Measurements from ENCODE around the gene MYOM1. TPM values are rescaled to one million over a fixed set of nuclear protein-coding genes. Genes with fewer than 3 reads are reported as not detected.
A peak's percentile ranks its signal among the peaks of the same experiment; 100 is the strongest.
"Not testable (repeated sequence)": the region's sequence is repeated elsewhere in the genome, so short reads cannot be mapped to it uniquely, and the experiment has no call there.

The MYOM1 gene
- polyA plus RNA-seq, 1 donor from 2014 or later, result 2.4 TPM

- H3K27me3 Mint-ChIP-seq, H3K4me3 Mint-ChIP-seq, H3K9me3 Mint-ChIP-seq, H3K4me1 Mint-ChIP-seq, H3K27ac Mint-ChIP-seq, H3K36me3 Mint-ChIP-seq: not testable (repeated sequence)
Observed at GRCh38 chr18:3073353-3073752, 146.4 kb downstream of the MYOM1 start.

GRCh38 chr18:3071676-3072075 lies 148.1 kb downstream of the MYOM1 start:
- peaks cover 6% of the 10 kb centered on the region for H3K36me3 Mint-ChIP-seq
- no peaks in the 10 kb centered on the region for H3K9me3 Mint-ChIP-seq
- H3K4me1 Mint-ChIP-seq, result peaks cover 1 to 12% (median 6%) of the 10 kb centered on the region in 3 donors
- H3K27me3 Mint-ChIP-seq, result no peaks in the 10 kb centered on the region
- H3K27ac Mint-ChIP-seq, result no peak overlapping the region
- H3K4me3 Mint-ChIP-seq, result no peak overlapping the region

GRCh38 chr18:3069671-3070433 lies 149.9 kb downstream of the MYOM1 start:
- Mint-ChIP-seq H3K27me3 (no peaks in the 10 kb centered on the region), H3K9me3 (no peaks in the 10 kb centered on the region), H3K4me3 (no peak overlapping the region), H3K36me3 (no peaks in the 10 kb centered on the region), H3K4me1 (peaks cover 1 to 12% (median 6%) of the 10 kb centered on the region in 3 donors), H3K27ac (peak overlapping the region in 1 of 3 donors; percentile 9)

GRCh38 chr18:3067722-3068121 lies 152.0 kb downstream of the MYOM1 start:
- H3K4me3 Mint-ChIP-seq, result peak overlapping the region in 2 of 4 donors; percentile 15
- H3K4me1 Mint-ChIP-seq, result peaks cover 5 to 17% (median 10%) of the 10 kb centered on the region in 3 donors
- no peaks in the 10 kb centered on the region for H3K36me3 Mint-ChIP-seq
- H3K27me3 Mint-ChIP-seq, result no peaks in the 10 kb centered on the region
- H3K27ac Mint-ChIP-seq, result peak overlapping the region in 1 of 3 donors; percentile 16
- no peaks in the 10 kb centered on the region for H3K9me3 Mint-ChIP-seq

- Mint-ChIP-seq H3K4me1 (peaks cover 5 to 18% (median 10%) of the 10 kb centered on the region in 3 donors), H3K4me3 (no peak overlapping the region), H3K36me3 (no peaks in the 10 kb centered on the region), H3K27ac (no peak overlapping the region), H3K9me3 (no peaks in the 10 kb centered on the region), H3K27me3 (no peaks in the 10 kb centered on the region)
Observed at GRCh38 chr18:3067165-3067661, 152.6 kb downstream of the MYOM1 start.

GRCh38 chr18:3066341-3067110 lies 153.2 kb downstream of the MYOM1 start:
- no peaks in the 10 kb centered on the region for H3K27me3 Mint-ChIP-seq
- no peaks in the 10 kb centered on the region for H3K36me3 Mint-ChIP-seq
- H3K9me3 Mint-ChIP-seq, result no peaks in the 10 kb centered on the region
- peak overlapping the region in 1 of 3 donors; percentile 76 for H3K27ac Mint-ChIP-seq
- peaks cover 12 to 25% (median 14%) of the 10 kb centered on the region in 3 donors for H3K4me1 Mint-ChIP-seq
- no peak overlapping the region for H3K4me3 Mint-ChIP-seq

GRCh38 chr18:3063766-3064165 lies 156.0 kb downstream of the MYOM1 start:
- not testable (repeated sequence) for H3K36me3 Mint-ChIP-seq, H3K27ac Mint-ChIP-seq, H3K4me3 Mint-ChIP-seq, H3K9me3 Mint-ChIP-seq, H3K27me3 Mint-ChIP-seq
- peaks cover 25 to 39% (median 29%) of the 10 kb centered on the region in 3 donors for H3K4me1 Mint-ChIP-seq

- Mint-ChIP-seq H3K4me3 (peak overlapping the region in 1 of 4 donors; percentile 74), H3K27me3 (no peaks in the 10 kb centered on the region), H3K4me1 (peaks cover 25 to 35% (median 33%) of the 10 kb centered on the region in 3 donors), H3K9me3 (no peaks in the 10 kb centered on the region), H3K27ac (peak overlapping the region; percentile 6 to 50 (median 7)), H3K36me3 (no peaks in the 10 kb centered on the region)
Observed at GRCh38 chr18:3062798-3063680, 156.7 kb downstream of the MYOM1 start.

GRCh38 chr18:3061581-3062312 lies 158.0 kb downstream of the MYOM1 start:
- peak overlapping the region in 3 of 4 donors; percentile 33 to 72 (median 47) for H3K4me3 Mint-ChIP-seq
- H3K4me1 Mint-ChIP-seq, result peaks cover 25 to 27% (median 27%) of the 10 kb centered on the region in 3 donors
- H3K27me3 Mint-ChIP-seq, result no peaks in the 10 kb centered on the region
- peak overlapping the region; percentile 61 to 97 (median 89) for H3K27ac Mint-ChIP-seq
- no peaks in the 10 kb centered on the region for H3K36me3 Mint-ChIP-seq
- no peaks in the 10 kb centered on the region for H3K9me3 Mint-ChIP-seq

GRCh38 chr18:3060667-3061580 lies 158.8 kb downstream of the MYOM1 start:
- Mint-ChIP-seq H3K9me3 (no peaks in the 10 kb centered on the region), H3K27me3 (no peaks in the 10 kb centered on the region), H3K27ac (peak overlapping the region; percentile 61 to 97 (median 89)), H3K36me3 (no peaks in the 10 kb centered on the region), H3K4me3 (peak overlapping the region; percentile 30 to 72 (median 40)), H3K4me1 (peaks cover 25 to 27% (median 27%) of the 10 kb centered on the region in 3 donors)

GRCh38 chr18:3059272-3059671 lies 160.5 kb downstream of the MYOM1 start:
- peaks cover 2% of the 10 kb centered on the region for H3K27me3 Mint-ChIP-seq
- no peaks in the 10 kb centered on the region for H3K36me3 Mint-ChIP-seq
- H3K9me3 Mint-ChIP-seq, result peaks cover 0 to under 1% (median 0%) of the 10 kb centered on the region in 3 donors
- H3K27ac Mint-ChIP-seq, result peak overlapping the region in 2 of 3 donors; percentile 5 to 97
- H3K4me1 Mint-ChIP-seq, result peaks cover 25 to 27% (median 27%) of the 10 kb centered on the region in 3 donors
- H3K4me3 Mint-ChIP-seq, result no peak overlapping the region

- H3K36me3 Mint-ChIP-seq, result no peaks in the 10 kb centered on the region
- peaks cover 0 to 3% (median under 1%) of the 10 kb centered on the region in 3 donors for H3K9me3 Mint-ChIP-seq
- H3K27ac Mint-ChIP-seq, result peak overlapping the region in 2 of 3 donors; percentile 11 to 41
- H3K4me3 Mint-ChIP-seq, result no peak overlapping the region
- peaks cover 25 to 27% (median 27%) of the 10 kb centered on the region in 3 donors for H3K4me1 Mint-ChIP-seq
- peaks cover 5% of the 10 kb centered on the region for H3K27me3 Mint-ChIP-seq
Observed at GRCh38 chr18:3058328-3059191, 161.2 kb downstream of the MYOM1 start.

All from IgD-negative memory B cell (primary cell).